SW 1271 (cell line): ENCODE data around the gene WDFY4.

Experiments
- DNase-seq, 2 experiments: peaks; one replicate each; lab custom pipeline; 2025; lab: John Stamatoyannopoulos, UW

Gene WDFY4

GRCh38 chr10:48817141-48817540, 132.5 kb downstream of the WDFY4 start:
- DNase-seq, result no peak

GRCh38 chr10:48818081-48818480, 133.4 kb downstream of the WDFY4 start:
- DNase-seq, result no peak

GRCh38 chr10:48818861-48819520, 134.3 kb downstream of the WDFY4 start:
- no peak for DNase-seq

GRCh38 chr10:48819783-48820182, 135.1 kb downstream of the WDFY4 start:
- DNase-seq, result no peak

GRCh38 chr10:48820231-48820630, 135.6 kb downstream of the WDFY4 start:
- DNase-seq, result no peak

- no peak for DNase-seq
Measured at GRCh38 chr10:48820699-48821098, 136.0 kb downstream of the WDFY4 start.

- DNase-seq, result no peak
Measured at GRCh38 chr10:48821111-48821510, 136.4 kb downstream of the WDFY4 start.

- DNase-seq, result no peak
Measured at GRCh38 chr10:48821692-48822091, 137.0 kb downstream of the WDFY4 start.

- DNase-seq, result no peak
Measured at GRCh38 chr10:48833674-48834073, 149.0 kb downstream of the WDFY4 start.

- no peak for DNase-seq
Measured at GRCh38 chr10:48834189-48834965, 149.7 kb downstream of the WDFY4 start.

- DNase-seq, result no peak
Measured at GRCh38 chr10:48835781-48836180, 151.1 kb downstream of the WDFY4 start.

GRCh38 chr10:48836605-48837004, 151.9 kb downstream of the WDFY4 start:
- DNase-seq, result no peak

- DNase-seq, result no peak
Measured at GRCh38 chr10:48838834-48839233, 154.2 kb downstream of the WDFY4 start.

GRCh38 chr10:48839809-48840679, 155.4 kb downstream of the WDFY4 start:
- no peak for DNase-seq

GRCh38 chr10:48842231-48842630, 157.6 kb downstream of the WDFY4 start:
- no peak for DNase-seq

GRCh38 chr10:48843198-48843597, 158.5 kb downstream of the WDFY4 start:
- no peak for DNase-seq

GRCh38 chr10:48844616-48845015, 159.9 kb downstream of the WDFY4 start:
- DNase-seq, result no peak

GRCh38 chr10:48845512-48845911, 160.8 kb downstream of the WDFY4 start:
- DNase-seq, result no peak

- no peak for DNase-seq
Measured at GRCh38 chr10:48847691-48848090, 163.0 kb downstream of the WDFY4 start.

GRCh38 chr10:48856855-48857254, 172.2 kb downstream of the WDFY4 start:
- DNase-seq, result no peak

GRCh38 chr10:48872234-48872633, 187.6 kb downstream of the WDFY4 start:
- no peak for DNase-seq

GRCh38 chr10:48878091-48878490, 193.4 kb downstream of the WDFY4 start:
- no peak for DNase-seq

GRCh38 chr10:48879451-48879850, 194.8 kb downstream of the WDFY4 start:
- DNase-seq, result no peak
